ENCODE measurements around the gene CTPS1.

CTPS1 gene

GRCh38 chr1:40969445-40969844 lies 10.1 kb upstream of the CTPS1 start:
- no peak for DNase-seq

- DNase-seq = no peak
These were observed 7.5 kb upstream of the CTPS1 start for GRCh38 chr1:40971966-40972365.

- no peak for DNase-seq
These were observed 5.6 kb upstream of the CTPS1 start for GRCh38 chr1:40973912-40974311.

- DNase-seq = no peak
These were observed 4.6 kb upstream of the CTPS1 start for GRCh38 chr1:40974945-40975344.

GRCh38 chr1:40976952-40977690 lies 2.4 kb upstream of the CTPS1 start:
- DNase-seq = no peak

GRCh38 chr1:40977716-40978115 lies 1.8 kb upstream of the CTPS1 start:
- DNase-seq = no peak

- DNase-seq = no peak
These were observed 633 bp upstream of the CTPS1 start for GRCh38 chr1:40978886-40979240.

GRCh38 chr1:40980068-40980452 lies 564 bp downstream of the CTPS1 start:
- DNase-seq = no peak

- DNase-seq = peak; percentile 68
These were observed 1.1 kb downstream of the CTPS1 start for GRCh38 chr1:40980453-40981121.

GRCh38 chr1:40981691-40982448 lies 2.4 kb downstream of the CTPS1 start:
- no peak for DNase-seq

- DNase-seq = no peak
These were observed 3.2 kb downstream of the CTPS1 start for GRCh38 chr1:40982721-40983120.

GRCh38 chr1:40983286-40983685 lies 3.8 kb downstream of the CTPS1 start:
- DNase-seq = no peak

GRCh38 chr1:40984066-40984465 lies 4.6 kb downstream of the CTPS1 start:
- DNase-seq = no peak

GRCh38 chr1:40984531-40984930 lies 5.0 kb downstream of the CTPS1 start:
- no peak for DNase-seq

- no peak for DNase-seq
These were observed 5.7 kb downstream of the CTPS1 start for GRCh38 chr1:40985161-40985560.

- no peak for DNase-seq
These were observed 6.4 kb downstream of the CTPS1 start for GRCh38 chr1:40985875-40986274.

GRCh38 chr1:40986328-40986783 lies 6.9 kb downstream of the CTPS1 start:
- no peak for DNase-seq

GRCh38 chr1:40986956-40987355 lies 7.5 kb downstream of the CTPS1 start:
- DNase-seq = no peak

- no peak for DNase-seq
These were observed 8.2 kb downstream of the CTPS1 start for GRCh38 chr1:40987439-40988276.

- no peak for DNase-seq
These were observed 8.8 kb downstream of the CTPS1 start for GRCh38 chr1:40988280-40988679.

GRCh38 chr1:40989066-40989465 lies 9.6 kb downstream of the CTPS1 start:
- no peak for DNase-seq

GRCh38 chr1:40997096-40997495 lies 17.6 kb downstream of the CTPS1 start:
- DNase-seq = no peak

- no peak for DNase-seq
These were observed 19.2 kb downstream of the CTPS1 start for GRCh38 chr1:40998668-40999067.

Measured in stimulated activated CD8-positive, alpha-beta memory T cell treated with anti-CD3 and anti-CD28 coated beads, Interleukin-4, amount 100 ng/mL, for 48 hours (primary cell).